Osteoblast (primary cell): ENCODE results near the gene PHF14. TPM values are rescaled to one million over a fixed set of nuclear protein-coding genes. Genes with fewer than 3 reads are reported as not detected.

Experiments used
- DNase-seq: peaks from one replicate; pipeline ENCODE4 v3.0.0; 2011; ENCODE audit warnings: low spot score, mixed read lengths; ENCODE audit not compliant: insufficient read length; ENCODE audit errors: missing footprints
- H2AFZ ChIP-seq: 2 replicates; pipeline ENCODE4 v1.6.0; 2011; ENCODE audit warnings: mild to moderate bottlenecking, low read length
- H3K27ac ChIP-seq: 2 replicates; pipeline ENCODE4 v1.5.1; 2011; ENCODE audit warnings: mild to moderate bottlenecking, low read depth, low read length, moderate library complexity
- H3K27me3 ChIP-seq: 2 replicates; pipeline ENCODE4 v1.6.0; 2012; ENCODE audit warnings: mild to moderate bottlenecking, control low read depth, inconsistent platforms, low read length, moderate library complexity; ENCODE audit not compliant: insufficient read depth
- H3K36me3 ChIP-seq: 2 replicates; pipeline ENCODE4 v1.5.1; 2011; ENCODE audit warnings: mild to moderate bottlenecking, low read length, control low read depth, moderate library complexity; ENCODE audit not compliant: insufficient read depth
- H3K4me1 ChIP-seq: 2 replicates; pipeline ENCODE4 v1.5.1; 2011; ENCODE audit warnings: mild to moderate bottlenecking, low read length, control low read depth, moderate library complexity; ENCODE audit not compliant: insufficient read depth
- H3K4me2 ChIP-seq: 2 replicates; pipeline ENCODE4 v1.6.0; 2011; ENCODE audit warnings: mild to moderate bottlenecking, low read length; ENCODE audit not compliant: insufficient read depth
- H3K4me3 ChIP-seq: fragments of 200-600 bp; sonication (generic); 3 replicates; pipeline ENCODE4 v1.5.1; 2012; ENCODE audit warnings: mild to moderate bottlenecking, low read length, inconsistent platforms; ENCODE audit not compliant: insufficient read depth
- H3K79me2 ChIP-seq: 2 replicates; pipeline ENCODE4 v1.6.0; 2012; ENCODE audit warnings: mild to moderate bottlenecking, low read length, control low read depth, inconsistent platforms; ENCODE audit not compliant: insufficient read depth
- H3K9me3 ChIP-seq: 2 replicates; pipeline ENCODE4 v1.5.1; 2011; ENCODE audit warnings: low read depth, low read length, control low read depth
- H4K20me1 ChIP-seq: 2 replicates; pipeline ENCODE4 v1.6.0; 2012; ENCODE audit warnings: mild to moderate bottlenecking, low read length, control low read depth; ENCODE audit not compliant: insufficient read depth
- CTCF ChIP-seq: IDR thresholded peaks from 2 replicates; pipeline ENCODE4 v1.5.1; 2011; ENCODE audit warnings: mild to moderate bottlenecking, low read depth, low read length, moderate library complexity; ENCODE audit errors: extremely low read depth
- total RNA-seq: library from RNA; depleted of rRNA; stranded (reverse); fragments of >200 nt; gene quantifications from 2 replicates; pipeline ENCODE4 v1.2.3, GENCODE V29; 2012

PHF14 gene
- total RNA-seq, 1 donor: 36.9 TPM

- Histone ChIP-seq H2AFZ (no peak overlapping the region), H3K4me2 (no peak overlapping the region), H3K4me3 (no peak overlapping the region), H3K36me3 (no peaks in the 10 kb centered on the region), H4K20me1 (no peaks in the 10 kb centered on the region), H3K4me1 (no peaks in the 10 kb centered on the region), H3K9me3 (no peaks in the 10 kb centered on the region), H3K27me3 (no peaks in the 10 kb centered on the region), H3K27ac (no peak overlapping the region), H3K79me2 (no peaks in the 10 kb centered on the region)
- no peak for TF ChIP-seq CTCF
- DNase-seq: no peak
Measured at GRCh38 chr7:11109659-11110058, 136.0 kb downstream of the PHF14 start.

GRCh38 chr7:11120068-11120664 lies 146.5 kb downstream of the PHF14 start:
- Histone ChIP-seq H3K27me3 (no peaks in the 10 kb centered on the region), H3K9me3 (no peaks in the 10 kb centered on the region), H3K4me1 (no peaks in the 10 kb centered on the region), H3K36me3 (no peaks in the 10 kb centered on the region), H2AFZ (no peak overlapping the region), H3K4me3 (no peak overlapping the region), H3K27ac (no peak overlapping the region), H3K4me2 (no peak overlapping the region), H4K20me1 (no peaks in the 10 kb centered on the region), H3K79me2 (no peaks in the 10 kb centered on the region)
- DNase-seq: no peak
- no peak for TF ChIP-seq CTCF

- DNase-seq: no peak
- Histone ChIP-seq H3K27me3 (no peaks in the 10 kb centered on the region), H2AFZ (no peak overlapping the region), H3K9me3 (no peaks in the 10 kb centered on the region), H3K4me1 (no peaks in the 10 kb centered on the region), H4K20me1 (no peaks in the 10 kb centered on the region), H3K27ac (no peak overlapping the region), H3K4me2 (no peak overlapping the region), H3K4me3 (no peak overlapping the region), H3K79me2 (no peaks in the 10 kb centered on the region), H3K36me3 (no peaks in the 10 kb centered on the region)
- TF ChIP-seq CTCF: no peak
Measured at GRCh38 chr7:11120675-11121220, 147.1 kb downstream of the PHF14 start.

- H3K79me2 ChIP-seq: no peaks in the 10 kb centered on the region
- DNase-seq: no peak
- no peaks in the 10 kb centered on the region for H3K27me3 ChIP-seq
- no peak overlapping the region for H2AFZ ChIP-seq
- H3K27ac ChIP-seq: no peak overlapping the region
- no peaks in the 10 kb centered on the region for H3K36me3 ChIP-seq
- H3K4me1 ChIP-seq: peaks cover 3% of the 10 kb centered on the region
- H3K4me2 ChIP-seq: no peak overlapping the region
- H3K4me3 ChIP-seq: no peak overlapping the region
- no peaks in the 10 kb centered on the region for H3K9me3 ChIP-seq
- TF ChIP-seq CTCF: no peak
- no peaks in the 10 kb centered on the region for H4K20me1 ChIP-seq
Measured at GRCh38 chr7:11124856-11125559, 151.3 kb downstream of the PHF14 start.
